22Rv1 (cell line): ENCODE data around the gene TMEM120A.

Experiments used
- CTCF ChIP-seq: fragments of 450-650 bp; IDR thresholded peaks from 2 replicates; pipeline ENCODE4 v1.5.1; 2017; ENCODE audit warnings: mild to moderate bottlenecking
- ZFX ChIP-seq: fragments of 450-650 bp; IDR thresholded peaks from 2 replicates; pipeline ENCODE4 v1.6.1; 2017; ENCODE audit warnings: antibody characterized with exemption, borderline replicate concordance

DNA sequence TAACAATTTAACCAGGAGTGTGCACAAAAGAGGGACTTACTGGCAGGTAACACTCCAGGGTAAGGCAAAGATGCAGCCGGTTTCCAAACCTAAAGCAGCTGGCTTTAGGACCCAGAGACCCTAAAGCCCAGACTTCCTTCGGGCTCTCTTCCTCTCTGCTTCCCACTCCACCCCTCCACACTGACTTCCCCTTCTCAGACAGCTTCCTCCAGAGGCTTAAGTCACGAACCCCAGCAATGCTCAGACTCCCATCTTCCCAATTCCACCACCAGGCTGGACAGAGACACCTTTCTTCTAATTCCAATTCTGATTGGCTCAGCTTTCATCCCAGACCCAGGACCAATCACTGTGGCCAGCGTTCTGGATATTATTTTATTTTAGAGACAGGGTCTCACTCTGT, 28.6 kb upstream of the TMEM120A start:
- no peak for TF ChIP-seq CTCF
- no peak for TF ChIP-seq ZFX
